ENCODE measurements around the gene PURA. TPM values are rescaled to one million over a fixed set of nuclear protein-coding genes. Genes with fewer than 3 reads are reported as not detected.
A peak's percentile ranks its signal among the peaks of the same experiment; 100 is the strongest.

PURA gene
- total RNA-seq, 2 donors from 2014 or later = 29.1 to 34.6 TPM

DNA sequence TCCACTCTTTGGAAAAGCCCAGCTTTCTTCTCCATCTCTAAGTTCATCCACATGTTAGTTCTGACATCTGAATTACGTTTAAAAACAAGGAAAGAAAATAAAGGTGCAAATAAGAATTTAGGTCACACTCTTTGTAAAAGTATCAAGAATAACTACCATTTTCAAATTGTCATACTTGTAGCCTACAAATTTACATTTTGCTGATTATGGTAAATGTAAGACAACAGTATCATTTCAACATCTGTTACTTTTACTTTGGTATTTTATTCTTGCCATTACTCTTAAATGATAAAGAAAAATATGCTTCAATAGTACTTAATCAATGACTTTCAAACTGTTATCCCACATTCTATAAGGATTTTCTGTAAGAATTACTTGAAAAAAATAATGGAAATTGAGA is 9.8 kb upstream of the PURA start:
- H3K4me1 ChIP-seq = peaks cover 18% of the 10 kb centered on the region
- TF ChIP-seq, protein P1, sequence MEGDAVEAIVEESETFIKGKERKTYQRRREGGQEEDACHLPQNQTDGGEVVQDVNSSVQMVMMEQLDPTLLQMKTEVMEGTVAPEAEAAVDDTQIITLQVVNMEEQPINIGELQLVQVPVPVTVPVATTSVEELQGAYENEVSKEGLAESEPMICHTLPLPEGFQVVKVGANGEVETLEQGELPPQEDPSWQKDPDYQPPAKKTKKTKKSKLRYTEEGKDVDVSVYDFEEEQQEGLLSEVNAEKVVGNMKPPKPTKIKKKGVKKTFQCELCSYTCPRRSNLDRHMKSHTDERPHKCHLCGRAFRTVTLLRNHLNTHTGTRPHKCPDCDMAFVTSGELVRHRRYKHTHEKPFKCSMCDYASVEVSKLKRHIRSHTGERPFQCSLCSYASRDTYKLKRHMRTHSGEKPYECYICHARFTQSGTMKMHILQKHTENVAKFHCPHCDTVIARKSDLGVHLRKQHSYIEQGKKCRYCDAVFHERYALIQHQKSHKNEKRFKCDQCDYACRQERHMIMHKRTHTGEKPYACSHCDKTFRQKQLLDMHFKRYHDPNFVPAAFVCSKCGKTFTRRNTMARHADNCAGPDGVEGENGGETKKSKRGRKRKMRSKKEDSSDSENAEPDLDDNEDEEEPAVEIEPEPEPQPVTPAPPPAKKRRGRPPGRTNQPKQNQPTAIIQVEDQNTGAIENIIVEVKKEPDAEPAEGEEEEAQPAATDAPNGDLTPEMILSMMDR (IDR thresholded peaks at IDR 0.05) = no peak
- TF ChIP-seq POLR2A (IDR thresholded peaks at IDR 0.05) = no peak
- no peaks in the 10 kb centered on the region for H3K36me3 ChIP-seq (replicated peaks in 1 of 2; ENCODE audit: insufficient read depth in 1 of 2, low read depth in 2 of 2)
- intact Hi-C loops (cut with DNase I) = no loop called here
- DNase-seq (no peak), ATAC-seq (no peak)
- no peaks in the 10 kb centered on the region for H3K27me3 ChIP-seq
- no peaks in the 10 kb centered on the region for H3K9me3 ChIP-seq
- no peak overlapping the region for H3K4me3 ChIP-seq
- no peak overlapping the region for H3K27ac ChIP-seq
- 58 to 59% methylated on average over 1 of the region's 1 CpG for WGBS, 2 donors

DNA sequence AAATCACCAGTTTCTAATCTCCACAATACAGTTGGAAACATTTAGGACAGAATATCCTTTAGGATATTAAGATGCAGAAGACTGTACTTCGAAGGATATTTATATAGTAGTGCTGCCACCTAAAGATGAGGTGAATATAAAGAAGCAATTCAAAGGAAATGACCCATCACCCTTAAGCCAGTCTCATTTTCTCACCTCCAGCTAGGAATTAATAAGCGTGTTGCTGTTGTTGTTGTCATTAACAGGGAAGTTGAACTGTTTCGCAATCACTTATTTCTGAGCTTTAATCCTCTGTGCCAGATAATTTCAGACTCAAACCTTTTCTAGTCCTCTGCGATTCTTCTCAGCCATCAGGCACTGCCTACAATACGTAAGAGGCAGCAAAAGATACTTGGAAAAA is 7.8 kb upstream of the PURA start:
- intact Hi-C loops (cut with DNase I) = no loop called here
- Histone ChIP-seq H3K27me3 (no peaks in the 10 kb centered on the region), H3K4me1 (peaks cover 24% of the 10 kb centered on the region), H3K4me3 (no peak overlapping the region), H3K27ac (peak overlapping the region; percentile 91 to 99 (median 98)), H3K36me3 (replicated peaks in 1 of 2; ENCODE audit: insufficient read depth in 1 of 2, low read depth in 2 of 2) (no peaks in the 10 kb centered on the region), H3K9me3 (no peaks in the 10 kb centered on the region)
- DNase-seq = no peak
- no peak for ATAC-seq
- TF ChIP-seq, protein P1 (IDR thresholded peaks at IDR 0.05) = no peak
- no peak for TF ChIP-seq POLR2A (IDR thresholded peaks at IDR 0.05)
- 42 to 49% methylated on average over 5 of the region's 5 CpGs for WGBS, 2 donors

DNA sequence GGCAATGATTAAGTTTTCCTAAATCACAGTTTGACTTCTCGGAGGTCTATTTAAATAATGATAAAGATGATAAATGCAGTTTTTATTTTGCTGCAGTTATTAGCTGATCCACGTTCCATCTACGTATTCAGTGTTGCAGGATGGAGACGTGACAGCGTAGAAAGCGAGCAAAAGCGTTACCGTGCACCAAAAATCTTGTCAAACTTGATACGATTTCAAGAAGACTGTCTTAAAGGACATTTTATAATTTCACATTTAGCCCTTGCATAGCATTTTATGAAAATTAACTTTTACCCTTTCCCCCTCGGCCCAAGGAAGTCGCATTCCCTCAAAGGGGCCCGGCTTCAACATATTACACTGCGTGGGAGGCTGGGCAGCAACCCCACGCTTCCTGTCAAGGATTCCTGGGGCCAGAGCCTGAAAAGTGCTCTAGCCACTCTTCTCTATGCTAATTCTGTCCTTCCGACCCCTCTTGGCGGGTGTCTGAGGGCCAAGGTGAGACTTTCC is 7.1 kb upstream of the PURA start:
- ATAC-seq (peak; percentile 1), DNase-seq (no peak)
- peaks cover 30% of the 10 kb centered on the region for H3K4me1 ChIP-seq
- H3K9me3 ChIP-seq = no peaks in the 10 kb centered on the region
- 23 to 28% methylated on average over 16 of the region's 16 CpGs for WGBS, 2 donors
- peak overlapping the region; percentile 91 to 99 (median 98) for H3K27ac ChIP-seq
- H3K36me3 ChIP-seq (replicated peaks in 1 of 2; ENCODE audit: insufficient read depth in 1 of 2, low read depth in 2 of 2) = no peaks in the 10 kb centered on the region
- TF ChIP-seq, protein P1 (IDR thresholded peaks at IDR 0.05) = no peak
- peak overlapping the region in 1 of 2 donors; percentile 8 for H3K4me3 ChIP-seq
- H3K27me3 ChIP-seq = no peaks in the 10 kb centered on the region
- intact Hi-C loops (cut with DNase I) = no loop called here

DNA sequence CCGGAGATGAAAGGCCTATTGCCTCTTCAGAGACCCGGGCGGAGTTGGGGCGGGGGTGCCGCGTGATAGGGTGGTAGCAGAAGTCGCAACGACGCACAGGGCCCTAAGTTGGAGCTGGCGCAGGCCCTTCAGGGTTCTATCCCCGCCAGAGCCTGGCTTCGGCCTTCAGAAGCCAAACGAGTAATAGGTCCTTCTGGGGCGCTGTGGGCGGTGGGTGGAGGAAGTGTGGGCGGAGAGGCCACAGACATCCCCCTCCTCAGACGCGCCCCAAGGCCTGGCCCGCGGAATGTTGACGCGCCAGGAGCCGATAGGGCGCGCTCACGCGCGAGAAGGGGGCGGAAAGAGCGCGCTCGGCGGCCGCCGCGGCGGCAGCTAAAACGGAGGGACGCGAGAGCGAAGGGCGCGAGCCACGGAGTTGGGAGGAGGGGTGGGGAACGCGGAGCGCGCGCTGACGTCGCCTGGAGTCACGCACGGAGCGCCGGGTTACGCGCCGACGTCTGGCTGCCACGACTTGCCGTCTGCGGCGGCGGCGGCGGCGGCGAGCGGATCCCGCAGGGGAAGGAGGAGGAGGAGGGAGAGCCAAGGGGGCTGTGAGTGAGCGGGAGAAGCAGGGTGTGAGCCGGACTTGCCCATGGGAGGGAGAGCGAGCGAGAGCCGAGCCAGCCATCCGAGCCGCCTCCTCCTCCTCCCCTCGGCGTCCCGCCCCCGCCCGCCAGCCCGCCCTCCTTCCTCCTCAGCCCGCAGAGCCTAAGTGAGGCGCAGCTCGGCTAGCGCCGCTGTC is 6.4 kb upstream of the PURA start:
- ATAC-seq (peak; percentile 93), DNase-seq (peak; percentile 94 to 96 (median 95))
- WGBS, 2 donors = 0 to 1% methylated on average over 33 to 80 of the region's 88 CpGs
- intact Hi-C loops (cut with DNase I) = no loop called here
- peak overlapping the region; percentile 91 to 99 (median 98) for H3K27ac ChIP-seq
- H3K27me3 ChIP-seq = no peaks in the 10 kb centered on the region
- peaks cover 36% of the 10 kb centered on the region for H3K4me1 ChIP-seq
- no peaks in the 10 kb centered on the region for H3K9me3 ChIP-seq
- no peaks in the 10 kb centered on the region for H3K36me3 ChIP-seq (replicated peaks in 1 of 2; ENCODE audit: insufficient read depth in 1 of 2, low read depth in 2 of 2)
- TF ChIP-seq POLR2A (IDR thresholded peaks at IDR 0.05) = peak; percentile 89 to 96 (median 89)
- TF ChIP-seq, protein P1 (IDR thresholded peaks at IDR 0.05) = peak in 4 of 7 experiments; percentile 34 to 46 (median 44)
- H3K4me3 ChIP-seq = peak overlapping the region; percentile 56 to 66

Measured in body of pancreas (tissue), 4 donors.